Pons (tissue), 1 donor: ENCODE data around the gene IMMP1L.

ENCODE experiments used
- DNase-seq: peaks from one replicate; pipeline ENCODE4 v3.0.0-alpha.2; 2016; ENCODE audit warnings: low spot score

IMMP1L gene

DNA sequence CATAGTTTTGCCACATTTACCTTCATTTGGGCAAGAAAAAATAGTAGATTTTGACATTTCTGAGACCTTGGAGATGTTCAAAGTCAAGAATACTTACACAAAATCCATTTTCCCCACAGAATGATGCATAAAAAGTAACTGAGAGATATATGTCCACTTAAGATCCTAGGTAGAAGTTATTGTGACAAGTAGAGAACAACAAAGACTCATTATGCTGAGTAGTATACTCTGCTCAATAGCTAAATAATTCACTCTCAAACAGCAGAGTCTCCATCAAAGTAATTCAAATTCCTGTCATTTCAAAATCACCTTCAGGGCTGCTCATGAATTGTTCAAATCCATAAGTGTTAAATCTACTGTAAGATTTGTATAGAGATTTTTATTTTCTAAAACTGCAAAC lies 35.3 kb downstream of the IMMP1L start:
- DNase-seq = no peak

DNA sequence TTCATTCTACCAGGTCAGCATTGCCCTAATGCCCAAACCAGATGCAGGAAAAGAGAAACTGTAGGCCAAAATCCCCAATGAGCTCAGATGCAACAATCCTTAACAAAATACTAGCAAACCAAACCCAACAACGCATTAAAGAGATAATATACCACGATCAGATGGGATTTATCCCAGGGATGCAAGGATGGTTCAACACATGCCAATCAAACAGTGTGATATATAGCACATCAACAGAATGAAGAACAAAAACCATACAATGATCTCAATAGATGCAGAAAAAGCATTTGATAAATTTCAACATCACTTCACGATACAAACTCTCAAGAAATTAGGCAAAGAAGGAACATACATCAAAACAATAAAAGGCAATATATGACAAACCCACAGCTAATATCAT lies 45.0 kb downstream of the IMMP1L start:
- no peak for DNase-seq

DNA sequence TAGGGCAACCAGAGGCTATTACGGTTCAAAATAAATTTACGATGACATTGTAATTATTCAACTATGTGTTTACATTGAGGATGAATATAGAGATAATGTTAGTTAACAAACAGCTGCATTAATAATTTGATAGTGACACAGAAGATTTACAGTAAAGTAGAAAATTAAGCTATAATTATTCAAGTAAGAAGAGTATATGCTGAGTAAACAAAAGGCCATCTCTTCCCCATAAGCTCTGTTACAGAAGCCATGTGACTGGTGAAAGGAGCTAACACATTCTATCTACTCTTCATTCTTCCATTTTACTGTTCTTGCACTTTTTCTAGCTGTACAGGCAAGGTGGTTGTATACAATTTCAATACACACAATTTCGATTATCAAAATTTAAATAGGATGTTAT lies 54.2 kb downstream of the IMMP1L start:
- DNase-seq = no peak

DNA sequence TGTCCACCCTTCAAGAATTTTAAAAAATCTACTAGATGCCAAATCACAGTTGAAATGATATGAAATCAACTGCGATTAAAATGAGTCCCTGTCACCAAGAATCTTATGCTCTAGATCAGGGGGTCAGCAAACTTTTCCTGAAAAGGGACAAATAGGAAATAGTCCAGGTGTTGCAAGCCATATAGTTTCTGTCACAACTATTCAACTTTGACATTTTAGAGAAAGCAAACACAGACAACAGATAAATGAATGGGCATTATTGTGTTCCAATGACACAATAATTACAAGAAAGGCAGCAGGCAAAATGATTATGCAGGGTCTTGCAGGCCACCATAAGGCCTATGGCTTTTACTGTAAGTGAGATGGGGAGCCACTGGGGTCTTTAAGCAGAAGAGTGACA lies 58.6 kb downstream of the IMMP1L start:
- DNase-seq = no peak

DNA sequence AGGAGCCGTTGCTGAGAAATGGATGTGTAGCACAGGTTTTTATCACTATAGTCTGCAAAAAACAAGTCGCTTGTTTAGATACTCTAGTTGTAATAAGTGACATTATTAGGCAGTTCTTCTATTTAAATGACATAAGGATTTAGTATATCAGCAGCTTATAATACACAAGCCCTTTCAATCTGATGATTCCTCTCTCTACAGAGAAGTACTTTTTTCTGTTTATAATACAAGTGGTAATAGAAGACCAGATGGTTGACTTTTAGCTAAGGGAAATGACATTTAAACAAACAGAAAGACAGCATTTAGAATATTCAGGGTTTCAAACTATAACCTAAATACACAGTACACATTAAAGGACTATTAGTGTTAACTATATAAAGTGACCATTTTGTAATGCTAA lies 60.4 kb downstream of the IMMP1L start:
- no peak for DNase-seq

DNA sequence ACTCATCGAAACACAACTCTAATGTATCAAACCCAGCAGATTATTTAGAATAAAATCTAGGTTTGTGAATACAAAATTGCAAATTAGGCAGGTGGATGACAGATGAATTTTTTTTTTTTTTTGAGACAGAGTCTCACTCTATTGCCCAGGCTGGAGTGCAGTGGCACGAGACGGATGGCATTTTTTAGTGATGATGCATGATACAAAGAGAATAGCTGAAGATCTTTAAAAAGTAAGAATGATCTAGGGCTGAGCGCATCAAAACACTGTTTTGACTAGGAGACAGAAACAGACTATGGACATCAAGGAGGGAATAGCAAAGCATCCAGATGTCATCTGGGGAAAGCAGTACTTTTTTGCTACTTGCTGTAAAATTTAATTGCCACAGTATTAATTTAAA lies 63.8 kb downstream of the IMMP1L start:
- DNase-seq = no peak

DNA sequence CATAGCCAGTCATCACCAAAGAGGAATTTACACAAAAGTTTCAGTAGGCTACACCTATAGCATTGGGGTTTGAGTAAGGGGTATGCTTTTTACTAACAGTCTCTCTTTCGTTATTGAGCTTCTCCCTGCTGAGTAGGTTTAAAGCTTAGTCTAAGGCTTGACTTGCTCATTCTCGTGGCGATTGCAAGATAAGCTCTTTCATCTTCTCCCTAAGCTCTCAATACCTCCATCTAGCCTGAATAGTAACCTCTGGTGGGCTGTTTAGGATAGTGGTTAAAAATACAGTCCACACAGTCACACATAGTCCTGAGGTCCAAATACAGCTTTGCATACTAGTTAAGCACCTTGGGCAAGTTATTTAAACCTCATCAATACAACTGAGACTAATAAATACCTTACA lies 65.6 kb downstream of the IMMP1L start:
- no peak for DNase-seq

DNA sequence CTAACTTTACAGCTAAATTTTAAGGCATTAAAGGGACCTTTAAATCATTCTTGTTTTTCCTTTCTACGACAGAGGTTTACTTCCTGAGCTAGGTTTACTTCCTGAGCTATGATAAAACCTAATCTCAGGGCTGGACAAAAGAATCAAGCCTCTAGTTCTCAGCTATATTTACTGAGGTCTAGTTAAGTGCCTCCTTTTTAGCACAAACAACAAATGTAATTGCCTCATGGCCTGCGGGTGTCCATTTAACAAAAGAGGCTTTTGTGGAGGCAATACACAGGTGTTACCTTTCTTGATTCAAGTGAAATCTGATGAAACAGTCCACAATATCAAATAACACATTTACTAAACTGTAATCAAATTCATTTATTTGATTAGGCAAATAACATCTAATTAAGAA lies 67.3 kb downstream of the IMMP1L start:
- DNase-seq = no peak

DNA sequence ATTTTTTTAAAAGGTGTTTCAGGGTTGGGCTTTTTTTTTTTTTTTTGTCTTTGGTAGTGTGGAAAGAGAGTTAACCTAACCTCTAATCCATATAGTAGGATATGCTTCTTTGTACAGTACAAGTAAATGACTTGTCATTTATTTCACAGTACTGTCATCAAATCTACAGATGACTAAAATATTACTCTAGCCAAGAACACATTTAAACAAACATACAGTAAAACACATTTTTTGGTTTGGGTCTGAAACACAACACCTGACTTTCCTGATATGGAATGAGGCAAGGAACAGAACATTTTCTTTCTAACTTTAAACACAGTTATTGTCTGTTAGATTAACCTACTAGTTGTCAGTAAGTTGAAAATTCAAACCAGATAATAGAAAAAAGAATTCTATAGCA lies 68.1 kb downstream of the IMMP1L start:
- no peak for DNase-seq

DNA sequence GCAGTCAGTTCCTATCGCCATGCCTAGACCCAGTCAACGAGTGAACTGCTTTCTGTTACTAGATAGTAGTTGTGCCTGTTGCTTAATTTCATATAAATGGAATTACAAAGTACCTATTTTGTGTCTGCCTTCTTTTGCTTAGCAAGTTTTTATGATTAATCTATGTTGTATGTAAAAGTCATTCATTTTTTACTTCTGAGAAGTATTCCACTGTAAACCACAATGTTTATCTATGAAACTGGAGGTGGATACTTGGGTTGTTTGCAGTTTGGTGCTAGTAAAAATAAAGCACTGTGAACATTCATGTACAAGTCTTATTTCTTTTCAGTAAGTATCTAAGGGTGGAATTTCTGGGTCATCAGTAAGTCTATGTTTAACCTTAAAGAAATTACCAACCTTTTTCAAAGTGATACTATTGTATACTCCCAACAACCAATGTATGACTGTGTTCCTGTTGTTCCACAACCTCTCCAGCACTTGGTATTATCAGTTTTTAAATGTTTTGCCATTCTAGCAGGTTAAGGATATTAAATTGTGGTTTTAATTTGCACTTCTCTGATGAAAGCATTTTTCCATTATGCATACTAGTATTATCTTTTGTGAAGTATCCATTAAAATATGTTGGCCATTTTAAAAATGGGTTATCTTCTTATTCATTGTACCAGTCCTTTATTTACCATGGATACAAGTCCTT lies 71.5 kb downstream of the IMMP1L start:
- DNase-seq = no peak

DNA sequence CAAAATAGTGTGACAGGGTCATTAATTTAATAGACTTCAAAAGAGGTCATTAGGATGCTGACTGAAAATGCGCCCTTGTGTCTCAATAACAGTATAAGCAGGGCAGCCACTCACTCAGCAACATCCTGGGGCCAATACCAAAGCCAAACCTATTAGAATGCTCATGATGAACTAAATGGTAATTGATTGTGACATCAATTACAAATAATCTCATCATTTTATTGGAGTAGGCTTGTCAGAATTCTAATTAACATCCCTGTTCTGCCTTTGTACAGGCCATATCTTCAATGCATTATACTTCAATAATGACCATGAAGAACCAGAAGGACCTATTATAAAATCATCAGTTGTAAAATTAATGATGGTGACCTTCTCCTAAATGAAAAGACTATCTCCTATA lies 75.6 kb downstream of the IMMP1L start:
- DNase-seq = no peak

DNA sequence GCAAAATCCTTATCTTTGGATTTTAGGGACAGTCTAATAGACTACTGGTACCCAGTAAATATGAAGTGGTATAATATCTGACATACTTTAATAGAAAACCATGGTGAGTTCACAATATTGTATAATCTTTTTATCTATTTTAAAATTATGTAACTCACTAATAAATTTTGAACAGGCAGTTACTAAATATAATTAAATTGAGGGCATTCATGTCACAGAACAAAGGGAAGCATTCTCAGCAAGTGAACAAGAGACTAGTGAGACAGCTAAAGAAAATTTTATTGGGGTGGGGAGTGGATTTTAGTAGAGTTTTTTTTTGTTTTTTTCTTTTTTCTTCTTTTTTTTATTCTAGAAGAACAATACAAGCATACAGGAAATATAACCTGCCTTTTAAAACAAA lies 84.8 kb downstream of the IMMP1L start:
- DNase-seq = peak; percentile 66

DNA sequence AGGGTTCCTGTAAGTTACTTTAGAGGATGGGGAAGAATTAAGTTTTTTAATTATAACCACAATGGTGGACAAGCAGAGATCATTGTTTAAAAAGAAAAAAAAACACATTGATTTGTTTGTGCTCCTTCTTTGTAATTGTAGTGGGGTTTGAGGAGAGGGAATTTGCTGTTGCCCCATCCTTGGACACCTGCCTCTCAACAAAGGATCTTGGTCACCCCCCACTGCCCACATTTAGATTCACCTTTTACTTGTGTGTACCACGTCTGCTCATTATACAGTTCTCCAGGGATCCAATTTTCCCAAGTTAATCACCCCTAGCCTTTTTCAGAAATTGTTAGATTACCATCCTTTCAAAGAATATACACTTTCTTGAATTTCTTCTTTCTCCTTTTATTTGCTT lies 86.7 kb downstream of the IMMP1L start:
- DNase-seq = no peak

DNA sequence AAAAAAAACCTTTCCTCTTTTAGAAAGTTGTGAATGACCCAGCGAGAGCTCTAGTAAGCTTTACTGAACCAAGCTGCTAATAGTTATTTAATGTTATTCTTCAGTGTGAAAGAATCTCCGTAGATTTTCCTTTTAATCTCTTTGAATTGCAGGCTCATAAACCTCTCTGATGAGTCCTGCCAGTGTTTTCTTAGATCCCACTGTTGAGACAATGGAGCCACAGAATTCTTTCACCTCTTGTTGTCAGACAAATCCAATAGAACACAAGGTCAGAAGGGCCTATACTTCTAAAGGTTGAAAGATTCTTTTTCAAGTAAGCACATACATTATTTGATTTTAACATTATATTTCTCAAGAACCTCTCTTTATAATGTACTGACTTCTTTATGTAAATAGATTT lies 87.6 kb downstream of the IMMP1L start:
- peak; percentile 81 for DNase-seq

DNA sequence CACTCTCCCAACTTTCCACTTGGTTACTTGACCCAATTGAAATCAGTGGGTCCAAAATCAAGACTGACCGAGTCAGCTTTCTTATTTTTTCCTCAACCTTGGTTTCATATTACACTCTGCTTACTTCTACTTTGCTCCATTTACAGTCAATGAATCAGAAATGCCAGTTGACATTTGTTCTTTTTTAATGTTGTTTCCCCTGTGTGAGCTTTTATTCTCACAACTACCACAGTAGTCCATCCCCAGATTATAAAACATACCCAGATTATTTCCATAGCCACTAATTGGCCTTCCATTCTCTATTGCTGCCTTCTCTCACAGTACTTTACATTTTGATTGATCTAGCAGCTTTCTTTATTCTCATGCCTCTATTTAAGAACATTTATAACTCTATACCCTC lies 89.8 kb downstream of the IMMP1L start:
- no peak for DNase-seq

DNA sequence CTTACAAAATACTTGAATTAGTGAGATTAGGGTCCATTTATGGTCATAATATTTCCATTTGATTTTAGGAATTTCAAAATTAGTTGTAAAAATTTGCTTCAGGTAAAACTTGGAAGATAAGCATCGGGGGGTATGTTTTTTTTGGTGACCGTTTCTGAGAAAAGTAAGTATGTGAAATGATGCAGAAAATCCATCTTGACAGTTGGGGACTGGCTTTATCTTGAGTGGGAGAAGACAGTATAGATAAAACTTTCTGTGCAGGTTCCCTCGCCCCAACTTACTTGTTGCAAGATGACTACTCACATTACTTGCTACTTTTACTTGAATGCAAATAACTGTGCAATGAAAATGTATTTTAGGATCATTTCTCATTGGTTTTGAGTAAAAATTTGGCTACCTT lies 90.3 kb downstream of the IMMP1L start:
- no peak for DNase-seq

DNA sequence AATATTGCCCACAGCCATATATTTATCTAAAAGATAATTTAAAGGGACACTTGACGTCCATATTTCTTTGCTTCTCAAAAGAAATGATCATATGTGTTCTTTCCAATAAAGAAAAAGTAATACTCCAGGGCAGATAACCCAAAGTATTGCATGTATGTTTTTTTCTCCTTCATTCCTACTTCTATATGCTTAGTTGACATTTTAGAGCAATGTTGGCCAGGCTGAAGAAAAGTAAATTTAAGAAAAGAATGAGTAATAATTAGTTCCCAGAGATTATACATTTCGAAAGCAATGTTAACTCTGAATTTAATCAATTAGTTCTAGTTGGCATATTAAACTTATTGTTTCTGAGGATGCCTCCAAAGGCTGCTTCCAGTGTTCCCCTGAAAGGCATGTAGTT lies 91.6 kb downstream of the IMMP1L start:
- DNase-seq = no peak

DNA sequence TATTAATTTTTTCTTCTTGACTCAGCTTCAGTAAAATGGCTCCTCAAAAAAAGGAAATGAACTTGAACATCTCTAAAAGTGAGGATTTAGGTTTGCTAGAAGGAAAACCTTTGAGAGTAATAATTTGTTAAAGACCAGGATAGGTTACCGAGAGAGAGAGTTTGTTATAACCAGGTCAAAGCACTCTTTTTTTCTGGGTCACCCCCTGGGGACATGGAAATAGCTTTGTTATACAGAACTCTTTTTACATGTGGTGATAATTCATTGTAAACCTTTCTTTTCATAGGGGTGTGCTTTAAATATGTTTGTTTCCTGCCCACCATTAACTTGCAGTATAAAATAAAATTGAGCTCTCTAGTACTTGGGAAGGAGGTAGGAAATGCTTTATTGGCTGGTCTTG lies 92.1 kb downstream of the IMMP1L start:
- no peak for DNase-seq

DNA sequence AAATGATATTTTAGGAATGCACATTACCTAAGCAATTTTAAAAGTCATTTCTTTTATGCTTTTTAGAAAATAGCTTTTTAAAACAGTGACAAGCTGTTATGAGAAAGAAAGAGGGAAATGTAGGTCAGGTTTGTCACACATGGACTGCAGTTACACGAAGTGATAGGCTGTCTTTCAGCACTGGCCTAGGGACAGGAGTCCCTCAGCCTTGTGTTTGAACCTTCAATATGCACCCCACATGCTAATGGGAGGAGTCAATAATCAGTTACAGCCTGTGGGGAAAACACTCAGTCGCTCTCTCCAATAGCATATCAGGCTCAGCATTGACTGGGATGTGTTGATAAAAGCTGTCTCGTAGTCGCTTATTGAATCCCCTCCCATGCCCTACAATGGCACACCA lies 94.0 kb downstream of the IMMP1L start:
- DNase-seq = no peak

DNA sequence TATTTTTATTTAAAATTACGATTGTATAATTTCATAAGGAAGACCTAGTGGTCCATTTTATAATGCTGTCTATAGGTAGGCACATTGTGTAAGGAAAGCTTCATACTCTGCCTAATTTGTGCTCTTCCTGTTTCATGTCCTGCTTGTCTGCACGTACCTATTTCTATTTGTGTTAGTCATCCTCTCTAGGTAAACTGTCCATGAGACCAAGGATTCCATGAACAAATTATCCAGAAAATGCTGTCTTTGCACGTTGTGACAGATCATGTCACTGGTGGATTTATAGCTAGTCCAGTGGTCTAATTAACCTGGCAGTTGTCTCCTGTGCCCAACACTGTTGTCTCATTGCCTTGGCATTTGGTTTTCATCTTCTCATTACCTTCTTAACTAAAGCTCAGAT lies 95.1 kb downstream of the IMMP1L start:
- no peak for DNase-seq

DNA sequence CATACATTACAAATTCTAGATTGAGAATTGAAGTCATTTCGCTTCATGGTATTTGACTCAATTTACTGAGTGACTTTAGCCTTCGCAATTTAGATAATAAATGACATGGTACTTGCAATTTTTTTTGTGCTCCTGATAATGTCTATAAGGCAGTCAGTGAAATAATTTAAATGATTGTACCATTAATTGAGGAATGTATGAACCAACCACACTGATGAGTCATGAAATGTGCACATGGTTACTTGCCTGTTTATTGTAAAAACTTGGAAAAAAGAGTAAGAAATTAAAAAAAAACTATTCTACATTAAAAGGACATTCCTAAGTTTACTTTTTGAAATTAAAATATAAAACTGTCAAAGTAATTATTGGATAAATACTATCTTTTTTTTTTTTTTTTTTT lies 96.5 kb downstream of the IMMP1L start:
- DNase-seq = no peak

DNA sequence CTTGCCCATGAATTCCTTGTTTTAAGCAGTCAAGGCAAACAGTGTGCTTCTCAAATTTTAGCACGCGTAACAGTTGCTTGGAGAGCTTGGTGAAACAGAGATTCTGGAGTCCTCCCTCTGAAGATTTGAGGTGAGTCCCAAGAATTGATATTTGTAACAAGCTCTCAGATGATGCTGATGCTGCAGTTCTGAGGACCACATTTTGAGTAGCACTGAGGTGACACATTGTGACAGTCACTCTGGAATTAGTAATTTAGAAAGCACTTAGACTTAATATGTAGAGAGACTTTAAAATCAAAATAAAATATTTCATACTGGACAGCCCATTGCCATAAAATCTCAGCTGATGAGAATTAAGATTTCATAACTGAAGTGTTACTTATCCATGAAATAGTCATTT lies 101.2 kb downstream of the IMMP1L start:
- no peak for DNase-seq

DNA sequence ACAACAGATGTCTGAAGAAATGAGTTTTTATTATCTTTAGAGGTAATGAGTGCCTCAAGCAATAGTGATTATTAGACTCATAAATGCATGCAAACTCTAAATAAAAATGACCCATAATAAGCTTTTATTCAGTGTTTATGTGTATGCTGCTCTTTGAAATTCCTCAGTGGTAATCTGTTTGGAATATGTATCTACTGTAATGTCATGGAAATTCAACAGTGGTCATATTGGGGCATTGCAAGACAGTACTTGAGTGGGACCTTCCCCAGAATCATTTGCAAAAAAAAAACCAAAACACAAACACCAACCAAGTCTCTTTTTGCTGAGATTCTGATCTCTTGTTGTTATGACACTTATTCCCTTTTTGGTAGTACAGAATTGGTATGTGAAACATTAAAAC lies 104.8 kb downstream of the IMMP1L start:
- no peak for DNase-seq

DNA sequence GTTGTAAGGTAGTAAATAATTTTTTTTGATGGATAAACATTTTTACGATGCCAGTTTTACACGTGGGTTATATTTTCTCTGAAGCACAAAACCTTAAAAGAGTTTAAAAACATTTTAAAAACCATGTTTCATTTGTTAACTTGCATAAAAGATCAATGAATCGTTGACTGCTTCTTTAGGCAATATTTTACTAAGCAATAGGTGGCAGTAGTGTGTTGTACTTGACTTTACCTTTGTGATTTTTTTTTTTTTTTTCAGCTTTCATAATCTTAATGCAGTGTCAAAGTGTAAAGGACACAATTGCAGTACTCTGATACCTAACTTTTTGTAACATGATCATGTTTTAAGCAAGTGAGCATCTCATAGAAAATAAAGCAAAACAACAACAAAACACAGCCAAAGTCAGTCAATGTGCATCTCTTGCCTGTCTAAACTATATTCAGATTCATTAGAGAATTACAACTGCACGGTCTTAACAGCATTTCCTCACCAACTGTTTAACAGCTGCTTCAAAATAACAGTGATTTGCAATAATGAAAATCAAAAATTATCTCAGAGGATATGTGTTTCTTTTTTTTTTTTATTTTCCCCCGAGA lies 112.1 kb downstream of the IMMP1L start:
- peak; percentile 36 for DNase-seq
